GM21515 (cell line): ENCODE results near the gene SFMBT1.
A peak's percentile ranks its signal among the peaks of the same experiment; 100 is the strongest.

Experiments
- ATAC-seq: cut with Tn5 transposase; IDR thresholded peaks from one replicate; pipeline ENCODE4 v1.9.1; 2021; ENCODE audit not compliant: unreplicated experiment

The SFMBT1 gene

DNA sequence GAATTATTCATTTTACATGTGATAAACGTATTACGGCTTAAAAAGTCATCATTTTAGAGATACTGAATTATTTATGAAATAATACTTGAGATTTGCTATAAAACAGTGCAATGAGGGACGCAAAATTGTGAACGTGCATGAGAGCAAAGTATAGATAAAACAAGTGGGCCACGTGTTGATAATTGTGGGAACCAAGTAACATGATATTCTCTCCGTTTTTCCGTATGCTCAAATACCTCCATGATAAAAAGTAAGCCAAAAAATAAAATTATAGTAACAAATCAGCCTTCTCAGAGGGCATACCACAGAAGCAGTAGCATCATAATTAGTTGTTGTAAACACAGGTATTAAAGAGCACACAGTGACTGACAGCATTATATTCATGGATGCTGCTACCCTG lies 42.6 kb downstream of the SFMBT1 start:
- no peak for ATAC-seq

DNA sequence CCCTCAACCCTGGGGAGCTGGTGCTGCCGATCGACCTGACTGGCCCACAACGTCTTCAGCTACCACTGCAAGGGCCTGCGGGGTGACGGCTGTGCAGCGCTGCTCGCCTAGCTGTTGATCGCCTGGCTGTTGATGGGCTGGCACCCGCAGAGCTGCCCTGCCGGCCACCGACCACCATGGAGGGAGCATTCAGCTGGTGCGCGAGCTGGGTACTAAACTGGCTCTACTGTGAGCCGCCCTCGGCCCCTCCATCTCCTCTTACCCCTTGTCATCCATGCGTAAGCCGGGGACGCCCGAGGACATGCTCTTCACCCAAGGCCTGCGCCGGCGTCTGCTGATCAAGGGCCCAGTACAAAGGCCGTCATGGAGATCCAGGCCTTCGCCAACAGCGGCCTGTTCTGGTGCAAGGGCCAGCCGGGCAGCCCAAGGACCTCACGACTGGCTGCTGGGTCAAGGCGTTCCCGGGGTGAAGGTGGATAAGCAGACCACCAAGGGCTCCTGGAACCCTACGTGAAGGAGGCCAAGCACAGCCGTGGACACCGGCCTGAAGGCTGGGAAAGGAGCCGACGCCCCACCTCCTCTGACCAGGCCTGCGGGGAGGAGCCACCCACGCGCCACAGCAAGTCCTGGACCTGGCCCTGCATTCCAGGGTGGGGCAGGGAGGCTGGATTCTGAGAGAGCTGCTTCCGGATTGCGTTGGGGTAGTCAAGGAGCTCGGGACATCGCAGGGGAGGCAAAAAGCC lies 46.9 kb downstream of the SFMBT1 start:
- no peak for ATAC-seq

DNA sequence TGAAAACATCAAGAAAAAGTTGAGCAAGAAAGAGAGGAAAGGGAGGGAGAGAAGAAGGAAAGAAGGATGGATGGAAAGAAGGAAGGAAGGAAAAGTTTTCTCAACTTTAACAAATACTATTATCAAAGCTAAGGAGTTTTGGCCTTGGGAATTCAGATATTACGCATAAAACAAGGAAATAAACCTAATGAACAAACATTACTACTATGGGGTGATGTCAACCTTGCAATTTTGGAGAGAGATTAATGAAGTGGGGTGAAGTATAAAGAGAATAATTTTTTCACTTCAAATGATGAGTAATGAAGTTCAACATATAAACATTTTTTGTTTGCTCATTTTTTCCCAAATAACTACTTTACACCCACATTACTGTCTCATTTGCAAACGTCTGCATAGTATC lies 55.2 kb downstream of the SFMBT1 start:
- ATAC-seq = no peak

GRCh38 chr3:52986938-52987337 lies 58.9 kb downstream of the SFMBT1 start:
- no peak for ATAC-seq

DNA sequence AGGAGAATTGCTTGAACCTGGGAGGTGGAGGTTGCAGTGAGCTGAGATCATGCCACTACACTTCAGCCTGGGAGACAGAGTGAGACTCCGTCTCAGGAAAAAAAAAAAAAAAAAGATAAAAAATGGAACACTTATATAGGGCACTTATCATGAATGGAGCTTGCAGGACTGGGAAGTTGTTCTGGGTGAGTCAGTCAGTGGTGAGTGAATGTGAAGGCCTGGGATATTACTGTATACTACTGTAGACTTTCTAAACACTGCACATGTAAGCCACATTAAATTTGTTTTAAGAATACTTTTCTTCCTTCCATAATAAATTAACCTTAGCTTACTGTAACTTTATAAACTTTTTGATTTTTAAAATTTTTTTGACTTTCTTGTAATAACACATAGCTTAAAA lies 59.8 kb downstream of the SFMBT1 start:
- no peak for ATAC-seq

DNA sequence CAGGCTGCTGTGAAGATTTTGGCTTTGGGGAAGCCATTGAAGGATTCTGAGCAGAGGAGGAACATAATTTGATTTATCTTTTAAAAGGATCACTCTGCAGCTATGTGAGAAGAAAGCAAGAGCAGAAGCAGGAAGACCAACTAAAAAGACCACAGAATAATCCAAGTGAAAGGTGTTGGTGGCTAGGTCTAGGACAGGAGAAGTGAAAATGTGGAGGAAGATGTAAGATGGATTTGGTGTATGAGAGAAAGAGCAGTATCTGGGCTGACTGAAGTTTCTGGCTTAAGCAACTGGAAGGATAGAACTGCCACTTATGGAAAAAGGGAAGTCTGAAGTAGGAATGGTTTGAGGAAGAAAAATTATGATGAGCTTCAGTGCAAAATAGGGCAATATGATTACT lies 62.0 kb downstream of the SFMBT1 start:
- peak; percentile 13 for ATAC-seq

DNA sequence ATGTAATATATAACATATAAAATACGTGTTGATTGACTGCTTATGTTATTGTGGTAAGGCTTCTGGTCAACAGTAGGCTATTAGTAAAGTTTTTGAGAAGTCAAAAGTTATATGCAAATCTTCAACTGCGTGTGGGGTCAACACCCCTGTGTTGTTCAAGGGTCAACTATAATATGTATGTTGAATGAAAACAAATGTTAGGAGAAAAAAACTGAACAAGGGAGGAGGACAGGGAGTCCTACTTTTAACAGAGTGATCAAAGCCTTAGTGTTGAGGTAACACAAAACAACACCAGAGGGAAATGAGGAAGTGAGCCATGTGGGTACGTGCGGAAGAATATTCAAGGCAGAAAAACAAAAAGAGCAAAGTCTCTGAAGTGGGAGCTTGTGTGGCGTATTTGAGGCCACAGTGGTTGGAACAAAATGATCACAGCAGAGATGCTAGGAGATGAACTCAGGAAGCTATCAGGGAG lies 62.5 kb downstream of the SFMBT1 start:
- peak; percentile 84 for ATAC-seq

DNA sequence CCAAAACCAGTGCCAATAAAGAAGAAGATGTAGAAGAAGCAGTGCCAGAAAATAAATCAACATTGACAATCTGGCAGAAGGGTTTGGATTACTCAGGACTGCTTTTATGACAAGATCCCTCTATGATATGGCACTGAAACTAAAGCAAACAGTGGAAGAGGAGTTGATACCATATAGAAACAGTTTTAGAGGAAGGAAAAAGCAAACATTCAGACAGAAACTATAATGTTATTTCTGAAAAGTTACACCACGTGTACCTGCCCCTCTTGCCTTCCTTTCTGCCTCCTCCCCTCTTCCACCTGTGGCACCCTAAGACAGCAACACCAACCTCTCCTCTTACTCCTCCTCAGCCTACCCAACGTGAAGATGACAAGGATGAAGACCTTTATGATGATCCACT lies 63.0 kb downstream of the SFMBT1 start:
- ATAC-seq = peak; percentile 29

DNA sequence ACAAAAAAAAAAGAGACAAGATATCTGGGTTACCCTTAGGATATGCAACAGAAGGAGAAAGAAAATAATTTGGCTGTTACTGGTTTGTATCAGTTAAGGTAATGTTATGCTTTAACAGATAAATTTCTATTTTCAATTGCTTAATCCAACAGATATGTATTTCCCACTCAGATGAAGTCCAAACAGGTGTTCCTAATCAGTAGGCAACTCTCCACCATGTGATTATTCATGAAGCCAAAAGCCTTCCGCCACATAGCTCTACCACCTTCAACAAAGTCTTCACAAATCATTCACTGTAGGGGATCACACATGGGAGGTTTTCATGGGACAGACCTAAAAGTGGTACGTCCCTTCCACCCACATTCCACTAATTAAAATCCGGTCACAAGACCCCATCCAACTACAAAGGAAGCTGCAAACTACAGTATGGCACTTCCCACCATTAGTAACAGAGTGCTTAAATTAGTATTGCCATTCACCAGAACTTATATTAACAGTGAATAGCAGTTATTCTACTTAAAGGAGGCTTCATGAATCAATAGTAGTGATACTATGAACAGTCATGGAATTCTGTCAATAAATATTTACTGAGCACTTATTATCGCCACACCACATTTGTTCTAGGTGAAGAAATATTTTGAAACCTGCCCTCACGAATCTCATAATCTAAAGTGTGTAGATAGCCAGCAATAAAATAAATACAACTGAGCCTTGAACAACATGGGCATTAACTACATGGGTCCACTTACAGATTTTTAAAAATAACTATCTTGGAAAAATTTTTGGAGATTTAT lies 66.5 kb downstream of the SFMBT1 start:
- ATAC-seq = no peak

- ATAC-seq = no peak
These were observed 67.6 kb downstream of the SFMBT1 start for GRCh38 chr3:52978109-52978754.

DNA sequence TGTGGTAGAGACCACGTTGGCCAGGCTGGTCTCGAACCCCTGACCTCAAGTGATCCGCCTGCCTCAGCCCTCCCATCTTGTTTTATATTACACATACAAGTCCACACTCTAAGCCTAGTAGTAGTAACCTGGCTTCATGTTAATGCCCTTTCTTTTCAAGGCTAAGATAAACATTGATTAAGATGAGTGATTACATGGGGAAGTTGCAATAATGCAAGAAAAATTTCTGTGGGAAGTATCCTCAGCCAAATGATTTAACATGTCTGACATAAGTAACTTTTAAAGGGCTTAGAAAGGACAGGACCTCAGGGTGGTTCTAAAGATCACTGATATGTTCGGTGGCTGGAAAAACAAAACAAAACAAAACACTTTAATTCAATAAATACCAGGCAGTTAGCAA lies 72.1 kb downstream of the SFMBT1 start:
- ATAC-seq = no peak

DNA sequence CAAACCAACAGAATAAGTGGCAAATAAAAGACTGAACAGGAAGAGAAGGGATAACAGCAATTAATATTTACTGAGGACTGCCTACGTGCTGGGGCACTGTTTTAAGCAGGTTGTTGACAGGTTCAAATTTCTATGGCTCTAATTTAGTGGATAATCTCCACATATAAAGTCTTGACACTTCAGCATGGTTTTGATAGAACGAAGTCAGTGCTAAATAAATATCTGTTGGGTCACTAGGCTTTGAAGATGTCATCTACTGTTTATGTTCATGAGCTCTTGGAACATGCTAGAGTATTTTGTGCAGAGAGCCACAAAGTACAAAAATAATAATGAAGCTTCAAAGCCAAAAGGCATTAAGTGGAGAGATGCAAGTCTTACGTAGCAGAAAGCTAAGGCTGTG lies 74.0 kb downstream of the SFMBT1 start:
- no peak for ATAC-seq

GRCh38 chr3:52967398-52967797 lies 78.5 kb downstream of the SFMBT1 start:
- no peak for ATAC-seq

GRCh38 chr3:52962160-52962559 lies 83.7 kb downstream of the SFMBT1 start:
- no peak for ATAC-seq

DNA sequence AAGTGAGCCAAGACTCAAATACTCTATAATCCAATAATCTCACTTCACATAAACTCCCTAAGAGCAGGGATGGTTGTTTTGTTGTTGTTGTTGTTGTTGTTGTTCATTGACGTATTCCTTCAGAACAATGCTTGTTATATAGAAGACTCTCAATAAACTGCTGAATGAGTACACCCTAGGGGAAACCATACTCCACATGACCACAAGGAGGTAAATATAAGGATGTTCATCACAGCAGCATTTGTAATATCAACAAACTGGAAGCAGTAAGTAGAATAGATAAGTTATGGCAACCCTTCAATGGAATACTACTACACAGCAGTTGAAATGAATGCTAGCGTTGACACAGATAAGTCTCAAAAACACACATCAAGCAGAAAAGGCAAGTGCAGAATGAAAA lies 86.1 kb downstream of the SFMBT1 start:
- ATAC-seq = no peak

- no peak for ATAC-seq
These were observed 106.3 kb downstream of the SFMBT1 start for GRCh38 chr3:52939600-52939999.

DNA sequence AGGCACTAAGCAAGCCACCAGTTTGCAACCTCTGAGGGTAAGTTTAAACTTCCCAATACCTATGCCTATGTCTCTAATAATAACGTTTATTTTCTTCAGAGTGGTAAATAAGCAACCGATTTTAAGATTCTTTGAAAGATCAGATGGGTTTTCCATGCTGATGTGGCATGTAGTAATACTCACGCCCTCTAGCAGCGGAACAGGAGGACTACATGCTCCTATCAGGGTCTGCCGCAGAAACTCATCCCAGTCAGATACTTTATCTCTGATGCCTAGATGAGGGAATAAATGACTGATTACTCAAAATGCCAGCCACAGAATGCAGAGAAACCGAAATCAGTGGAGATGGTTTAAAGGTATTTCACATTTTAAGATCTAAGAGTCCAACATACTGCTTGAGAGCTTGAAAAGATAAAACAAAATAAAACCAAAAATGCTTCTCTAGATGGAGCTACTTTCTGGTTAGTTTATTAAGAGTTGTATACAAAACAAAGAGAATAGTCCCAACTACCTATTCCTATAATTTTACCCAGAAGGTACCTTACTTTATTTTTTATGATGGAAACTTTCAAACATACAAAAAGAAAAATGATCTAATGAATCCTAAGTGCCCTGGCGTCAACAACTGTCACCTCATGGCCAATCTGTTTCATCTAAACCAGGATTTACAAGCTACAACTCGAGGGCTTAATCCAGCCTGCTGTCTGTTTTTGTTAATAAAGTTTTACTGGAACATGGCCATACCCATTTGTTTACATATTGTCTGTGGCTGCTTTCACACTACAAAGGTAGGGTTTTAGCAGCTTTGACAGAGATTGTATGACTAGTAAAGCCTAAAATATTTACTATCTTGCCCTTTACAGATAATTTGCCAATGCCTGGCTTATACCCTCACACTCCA lies 111.0 kb downstream of the SFMBT1 start:
- ATAC-seq = no peak

GRCh38 chr3:52931889-52932288 lies 114.0 kb downstream of the SFMBT1 start:
- ATAC-seq = no peak

DNA sequence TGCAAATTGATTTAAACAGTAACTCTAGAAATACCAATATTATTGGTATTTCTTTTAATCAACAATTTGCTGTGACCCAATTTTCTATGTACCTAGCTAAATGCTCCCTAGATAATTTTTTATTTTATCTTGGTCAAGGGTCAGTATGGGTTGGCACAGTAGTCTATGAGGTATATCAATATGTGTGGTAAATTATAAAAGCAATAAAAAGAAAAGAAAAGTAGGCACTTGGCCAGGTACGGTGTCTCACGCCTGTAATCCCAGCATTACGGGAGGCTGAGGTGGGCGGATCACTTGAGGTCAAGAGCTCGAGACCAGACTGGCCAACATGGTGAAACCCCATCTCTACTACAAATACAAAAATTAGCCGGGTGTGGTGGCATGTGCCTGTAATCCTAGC lies 114.5 kb downstream of the SFMBT1 start:
- no peak for ATAC-seq

DNA sequence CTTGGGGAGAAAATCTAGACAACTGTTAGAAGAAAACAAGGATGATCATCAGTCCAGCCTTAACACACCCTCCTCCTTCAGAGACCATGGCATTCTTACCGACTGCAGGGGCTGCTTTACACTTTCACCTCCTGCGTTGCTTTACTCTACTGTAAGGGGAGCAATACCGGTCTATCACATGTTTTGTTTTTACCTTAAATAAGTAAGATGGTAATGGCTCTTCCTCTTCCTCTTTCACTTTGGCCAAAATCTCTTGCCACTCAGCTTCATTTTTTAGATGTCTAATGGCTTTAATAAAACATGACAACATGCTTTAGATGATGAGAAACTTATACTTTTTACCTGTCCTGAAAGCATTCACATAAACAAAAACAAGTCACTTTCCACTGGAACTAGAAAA lies 115.1 kb downstream of the SFMBT1 start:
- ATAC-seq = no peak

DNA sequence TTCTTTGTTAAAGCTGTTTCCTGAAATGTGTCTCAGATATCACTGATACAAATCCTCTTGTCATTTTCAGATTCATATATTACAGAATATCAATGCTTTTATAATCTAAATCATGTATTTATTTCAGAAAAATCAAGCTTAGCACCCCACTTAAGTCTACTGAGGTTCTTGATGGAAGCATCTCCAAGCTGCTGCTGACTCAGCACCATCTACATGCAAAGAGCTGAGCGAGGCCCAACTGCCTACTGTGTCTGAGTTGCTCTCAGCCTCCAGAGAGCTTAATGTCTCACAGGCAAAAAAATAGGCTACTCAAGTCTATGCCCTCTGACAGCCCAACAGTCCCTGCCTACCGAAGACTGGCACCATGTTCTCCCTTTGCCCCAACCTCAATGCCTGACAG lies 119.3 kb downstream of the SFMBT1 start:
- no peak for ATAC-seq
